Bronchial epithelial cell (primary cell): ENCODE data around the gene SEZ6L2. TPM values are rescaled to one million over a fixed set of nuclear protein-coding genes. Genes with fewer than 3 reads are reported as not detected.

Experiments used
- DNase-seq: peaks from one replicate; pipeline ENCODE4 v3.0.0-alpha.2; 2010; ENCODE audit warnings: low read depth
- FAIRE-seq: peaks from 2 replicates; lab custom pipeline; 2011; peaks lifted over from hg19 to GRCh38; lab: Jason Lieb, UNC
- H3K27me3 ChIP-seq: 2 replicates; pipeline ENCODE4 v1.5.1; 2011; ENCODE audit warnings: low read length; ENCODE audit not compliant: control insufficient read depth, insufficient read depth
- H3K36me3 ChIP-seq: 2 replicates; pipeline ENCODE4 v1.5.1; 2011; ENCODE audit warnings: low read length; ENCODE audit not compliant: control insufficient read depth, insufficient read depth
- H3K4me3 ChIP-seq: 2 replicates; pipeline ENCODE4 v1.5.1; 2011; ENCODE audit warnings: mild to moderate bottlenecking, low read depth, low read length, control low read depth
- CTCF ChIP-seq: IDR thresholded peaks from 2 replicates; pipeline ENCODE4 v1.5.1; 2011; ENCODE audit warnings: mild to moderate bottlenecking, moderate library complexity, low read length, control low read depth, inconsistent platforms; ENCODE audit not compliant: insufficient read depth, severe bottlenecking
- total RNA-seq: library from RNA; depleted of rRNA; stranded (reverse); fragments of >200 nt; gene quantifications from 2 replicates; pipeline ENCODE4 v1.2.1, GENCODE V29; 2014

Gene SEZ6L2
- total RNA-seq, 1 donor from 2014 or later: 2.9 TPM

GRCh38 chr16:29842732-29843346 is 56.5 kb downstream of the SEZ6L2 start:
- Histone ChIP-seq H3K36me3 (peaks cover 43% of the 10 kb centered on the region), H3K4me3 (no peak overlapping the region), H3K27me3 (no peaks in the 10 kb centered on the region)
- FAIRE-seq (peak; percentile 40), DNase-seq (no peak)
- TF ChIP-seq CTCF: no peak

GRCh38 chr16:29841631-29842030 is 57.7 kb downstream of the SEZ6L2 start:
- Histone ChIP-seq H3K4me3 (no peak overlapping the region), H3K36me3 (peaks cover 42% of the 10 kb centered on the region), H3K27me3 (no peaks in the 10 kb centered on the region)
- no peak for FAIRE-seq
- TF ChIP-seq CTCF: no peak
- DNase-seq: no peak

- no peak for DNase-seq
- no peak for TF ChIP-seq CTCF
- peaks cover 36% of the 10 kb centered on the region for H3K36me3 ChIP-seq
- no peak overlapping the region for H3K4me3 ChIP-seq
- FAIRE-seq: no peak
- no peaks in the 10 kb centered on the region for H3K27me3 ChIP-seq
These were observed 59.1 kb downstream of the SEZ6L2 start for GRCh38 chr16:29840240-29840639.

- no peaks in the 10 kb centered on the region for H3K27me3 ChIP-seq
- FAIRE-seq: no peak
- H3K36me3 ChIP-seq: peaks cover 38% of the 10 kb centered on the region
- DNase-seq: no peak
- no peak overlapping the region for H3K4me3 ChIP-seq
- TF ChIP-seq CTCF: no peak
These were observed 59.5 kb downstream of the SEZ6L2 start for GRCh38 chr16:29839822-29840221.

GRCh38 chr16:29837841-29838240 is 61.5 kb downstream of the SEZ6L2 start:
- Histone ChIP-seq H3K36me3 (peaks cover 45% of the 10 kb centered on the region), H3K4me3 (no peak overlapping the region), H3K27me3 (no peaks in the 10 kb centered on the region)
- TF ChIP-seq CTCF: no peak
- DNase-seq (no peak), FAIRE-seq (no peak)

- no peak for FAIRE-seq
- DNase-seq: no peak
- H3K27me3 ChIP-seq: no peaks in the 10 kb centered on the region
- no peak overlapping the region for H3K4me3 ChIP-seq
- TF ChIP-seq CTCF: no peak
- H3K36me3 ChIP-seq: peaks cover 42% of the 10 kb centered on the region
These were observed 62.7 kb downstream of the SEZ6L2 start for GRCh38 chr16:29836623-29837022.
